SK-N-SH (cell line): ENCODE measurements around the gene S100A5.

Source experiments
- FOSL2 ChIP-seq: IDR thresholded peaks from 2 replicates; pipeline ENCODE4 v1.4.0; 2012; ENCODE audit warnings: low read depth, mild to moderate bottlenecking, moderate library complexity, borderline replicate concordance
- RAD21 ChIP-seq: IDR thresholded peaks from 2 replicates; pipeline ENCODE4 v1.6.1; 2012; ENCODE audit warnings: mild to moderate bottlenecking, low read length
- TAF1 ChIP-seq: IDR thresholded peaks from 2 replicates; pipeline ENCODE4 v1.6.1; 2012; ENCODE audit warnings: low read depth, mild to moderate bottlenecking, low read length, moderate library complexity, borderline replicate concordance
- TF ChIP-seq, protein P1 (sequence below): IDR thresholded peaks from 2 replicates; pipeline ENCODE4 v1.4.0; 2012; ENCODE audit warnings: low read depth
- TF ChIP-seq, protein P2 (sequence below): fragments of 200-600 bp; sonication (generic); IDR thresholded peaks from 2 replicates; pipeline ENCODE4 v1.6.1; 2017; ENCODE audit warnings: antibody characterized with exemption, mild to moderate bottlenecking, moderate library complexity

DNA sequence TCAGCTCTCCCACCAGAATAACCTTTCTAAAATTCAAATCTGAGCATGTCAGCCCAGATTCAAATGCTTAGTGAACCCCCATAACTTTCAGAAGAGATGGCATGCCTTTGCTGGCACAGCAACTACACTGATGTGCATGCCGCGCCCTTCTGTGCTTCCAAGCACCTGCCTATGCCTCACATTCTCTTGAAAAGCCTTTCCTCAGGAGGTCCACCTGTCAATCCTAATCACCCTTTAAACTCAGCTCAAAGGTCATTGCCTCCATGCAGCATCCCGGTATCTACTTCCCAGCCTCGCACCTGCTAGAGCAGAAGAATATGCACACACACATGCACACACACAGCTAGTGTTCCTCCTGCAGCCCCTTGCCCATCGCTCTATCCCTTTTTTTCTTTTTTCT is 30.1 kb upstream of the S100A5 start:
- TF ChIP-seq, protein P1, sequence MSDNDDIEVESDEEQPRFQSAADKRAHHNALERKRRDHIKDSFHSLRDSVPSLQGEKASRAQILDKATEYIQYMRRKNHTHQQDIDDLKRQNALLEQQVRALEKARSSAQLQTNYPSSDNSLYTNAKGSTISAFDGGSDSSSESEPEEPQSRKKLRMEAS = no peak
- TF ChIP-seq, protein P2, sequence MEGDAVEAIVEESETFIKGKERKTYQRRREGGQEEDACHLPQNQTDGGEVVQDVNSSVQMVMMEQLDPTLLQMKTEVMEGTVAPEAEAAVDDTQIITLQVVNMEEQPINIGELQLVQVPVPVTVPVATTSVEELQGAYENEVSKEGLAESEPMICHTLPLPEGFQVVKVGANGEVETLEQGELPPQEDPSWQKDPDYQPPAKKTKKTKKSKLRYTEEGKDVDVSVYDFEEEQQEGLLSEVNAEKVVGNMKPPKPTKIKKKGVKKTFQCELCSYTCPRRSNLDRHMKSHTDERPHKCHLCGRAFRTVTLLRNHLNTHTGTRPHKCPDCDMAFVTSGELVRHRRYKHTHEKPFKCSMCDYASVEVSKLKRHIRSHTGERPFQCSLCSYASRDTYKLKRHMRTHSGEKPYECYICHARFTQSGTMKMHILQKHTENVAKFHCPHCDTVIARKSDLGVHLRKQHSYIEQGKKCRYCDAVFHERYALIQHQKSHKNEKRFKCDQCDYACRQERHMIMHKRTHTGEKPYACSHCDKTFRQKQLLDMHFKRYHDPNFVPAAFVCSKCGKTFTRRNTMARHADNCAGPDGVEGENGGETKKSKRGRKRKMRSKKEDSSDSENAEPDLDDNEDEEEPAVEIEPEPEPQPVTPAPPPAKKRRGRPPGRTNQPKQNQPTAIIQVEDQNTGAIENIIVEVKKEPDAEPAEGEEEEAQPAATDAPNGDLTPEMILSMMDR = no peak
- no peak for TF ChIP-seq FOSL2
- no peak for TF ChIP-seq RAD21
- TF ChIP-seq TAF1 = no peak
